K562 (cell line): ENCODE measurements around the gene SLC5A6. TPM values are rescaled to one million over a fixed set of nuclear protein-coding genes. Genes with fewer than 3 reads are reported as not detected.
A peak's percentile ranks its signal among the peaks of the same experiment; 100 is the strongest.

ENCODE experiments used
- ATAC-seq: fragments of 200-7000 bp; cut with Tn5 transposase; 3 replicates; pipeline ENCODE4 v1.9.1; 2020; ENCODE audit warnings: moderate library complexity
- BruUV-seq: library from RNA; stranded (reverse); fragments of 400-500 nt; replicated peaks from 2 replicates; lab custom pipeline; 2021; lab: Mats Ljungman, UMichigan
- CTCF ChIA-PET: fragments of 300-600 bp; formaldehyde crosslinking; extraction: SDS; loops from one replicate; lab custom pipeline; 2021; ENCODE audit warnings: low intra/inter-chr PET ratio; lab: Yijun Ruan, JAX
- POLR2A ChIA-PET: fragments of 300-600, 350-650 bp; sonication (Branson Sonifier 250); formaldehyde crosslinking; extraction: SDS; loops from one replicate; lab custom pipeline; 2021; ENCODE audit warnings: antibody characterized with exemption, inconsistent platforms; lab: Yijun Ruan, JAX
- DNase-seq, 4 experiments: peaks; one replicate each; pipeline versions ENCODE4 v3.0.0 to v3.0.0-alpha.2; 2011 to 2018; ENCODE audit warnings: low spot score in 3 of 4, mixed read lengths in 3 of 4; ENCODE audit errors: extremely low read depth in 1 of 4
- FAIRE-seq: peaks from 2 replicates; lab custom pipeline; 2011; peaks lifted over from hg19 to GRCh38; lab: Jason Lieb, UNC
- H2AFZ ChIP-seq: 2 replicates; pipeline ENCODE4 v1.6.0; 2011; ENCODE audit warnings: low read depth, low read length, control low read depth, inconsistent platforms
- H3K27ac ChIP-seq: fragments of 200-600 bp; 3 replicates; pipeline ENCODE4 v1.8.0; 2011; ENCODE audit warnings: low read depth, mild to moderate bottlenecking, control low read depth, inconsistent platforms, low read length, moderate library complexity, mixed read lengths; ENCODE audit errors: extremely low read depth
- H3K27me3 ChIP-seq, 2 experiments: fragments of 300-600 bp in 1 of 2; 2 replicates in 1 of 2; 3 replicates in 1 of 2; pipeline versions ENCODE4 v1.6.0 to v1.8.0; 2011; ENCODE audit warnings: inconsistent platforms in 2 of 2, low read length in 2 of 2, mild to moderate bottlenecking in 1 of 2, mixed read lengths in 1 of 2, moderate library complexity in 1 of 2; ENCODE audit not compliant: control insufficient read depth in 2 of 2, insufficient read depth in 2 of 2
- H3K36me3 ChIP-seq: fragments of 300-600 bp; 3 replicates; pipeline ENCODE4 v1.8.0; 2011; ENCODE audit warnings: mild to moderate bottlenecking, low read length, inconsistent platforms; ENCODE audit not compliant: control insufficient read depth, insufficient read depth
- H3K4me1 ChIP-seq, 2 experiments: fragments of 200-600 bp in 1 of 2; replicated peaks in 1 of 2; 2 replicates in 1 of 2; 3 replicates in 1 of 2; pipeline versions ENCODE4 v1.5.1 to v1.8.0; 2011; ENCODE audit warnings: inconsistent platforms in 2 of 2, low read length in 2 of 2, mild to moderate bottlenecking in 1 of 2, mixed read lengths in 1 of 2, moderate library complexity in 1 of 2; ENCODE audit not compliant: control insufficient read depth in 2 of 2, insufficient read depth in 2 of 2
- H3K4me2 ChIP-seq: 2 replicates; pipeline ENCODE4 v1.6.1; 2011; ENCODE audit warnings: low read length, control low read depth, inconsistent platforms, mixed read lengths; ENCODE audit not compliant: insufficient read depth
- H3K4me3 ChIP-seq: fragments of 200-600 bp; sonication (generic), shearing (Covaris generic); 2 replicates; pipeline ENCODE4 v1.5.1; 2016; ENCODE audit warnings: control low read depth, inconsistent platforms
- H3K79me2 ChIP-seq: fragments of 200-600 bp; 3 replicates; pipeline ENCODE4 v1.8.0; 2011; ENCODE audit warnings: low read length, inconsistent platforms; ENCODE audit not compliant: control insufficient read depth, insufficient read depth
- H3K9ac ChIP-seq, 2 experiments: 2 replicates each; pipeline versions ENCODE4 v1.6.0 to v1.6.1; 2011; ENCODE audit warnings: low read depth in 2 of 2, low read length in 2 of 2, control low read depth in 1 of 2, inconsistent platforms in 1 of 2, mild to moderate bottlenecking in 1 of 2, mixed read lengths in 1 of 2; ENCODE audit not compliant: insufficient read depth in 1 of 2
- H3K9me1 ChIP-seq: one replicate; pipeline ENCODE4 v1.6.0; 2011; ENCODE audit warnings: inconsistent platforms, mild to moderate bottlenecking, low read length, moderate library complexity; ENCODE audit not compliant: control insufficient read depth, insufficient read depth
- H3K9me3 ChIP-seq: replicated peaks from 2 replicates; pipeline ENCODE4 v1.5.1; 2011; ENCODE audit warnings: low read depth, low read length, inconsistent platforms; ENCODE audit not compliant: control insufficient read depth, insufficient read depth
- H4K20me1 ChIP-seq: replicated peaks from 2 replicates; pipeline ENCODE4 v1.6.1; 2011; ENCODE audit warnings: low read length, inconsistent platforms, mixed read lengths; ENCODE audit not compliant: control insufficient read depth, insufficient read depth
- KLF1 ChIP-seq: fragments of 450-650 bp; IDR thresholded peaks from 2 replicates; pipeline ENCODE4 v1.6.1; 2016; ENCODE audit warnings: missing genetic modification characterization, missing compliant biosample characterization
- POLR2A ChIP-seq: fragments of 450-650 bp; conservative IDR thresholded peaks from 2 replicates; pipeline ENCODE4 v1.6.1; 2016
- POLR2AphosphoS2 ChIP-seq: IDR thresholded peaks from 2 replicates; pipeline ENCODE4 v1.6.1; 2012; ENCODE audit warnings: low read length, improper control_type of control experiment
- SLC30A9 ChIP-seq: fragments of 250-450 bp; sonication (Bioruptor Pico); IDR thresholded peaks from 2 replicates; pipeline ENCODE4 v1.8.0; 2022; ENCODE audit warnings: mild to moderate bottlenecking, moderate library complexity
- WGBS: fragments of 100-300 bp; shearing (Covaris generic); methylation state at CpG from one replicate; pipeline ENCODE4 v1.1.6; 2016; ENCODE audit warnings: low coverage, mixed read lengths; ENCODE audit not compliant: insufficient coverage; ENCODE audit errors: missing lambda C conversion rate; 5-methylcytosine and 5-hydroxymethylcytosine counted together
- in situ Hi-C: fragments of 300-500 bp; cut with MboI; formaldehyde crosslinking; loops from 4 replicates; pipeline ENCODE4 v1.15.0; 2018; ENCODE audit warnings: inconsistent platforms, mixed read lengths
- intact Hi-C: fragments of 100-400 bp; cut with micrococcal nuclease; formaldehyde crosslinking; loops from 2 replicates; pipeline ENCODE4 v1.14.2; 2022
- polyA plus RNA-seq, 8 experiments: library from polyadenylated mRNA; depleted of rRNA in 4 of 8; stranded (reverse) in 5 of 8; unstranded in 3 of 8; fragments of >200 nt; fragmentation: Nextera tagmentation in 2 of 8; fragmentation: Illumina TruSeq in 1 of 8; extraction: Ambion mirVana in 2 of 8; extraction: Trizol in 1 of 8; gene quantifications; 2 replicates each; pipeline versions ENCODE4 v1.2.1 to v1.2.3, GENCODE V29; 2011 to 2014; ENCODE audit warnings: inconsistent platforms in 1 of 8, missing spikeins in 1 of 8
- total RNA-seq, 7 experiments: library from RNA; depleted of rRNA in 6 of 7; stranded (reverse); fragments of >200 nt in 6 of 7; fragmentation: Illumina TruSeq in 2 of 7; extraction: Trizol in 2 of 7; gene quantifications; 2 replicates each; pipeline versions ENCODE4 v1.2.1 to v1.2.3, GENCODE V29; 2011 to 2021; ENCODE audit warnings: low replicate concordance in 1 of 7

SLC5A6 gene
- total and polyA plus RNA-seq, 9 of the 15 experiments (the other 6 are each of a cell fraction or from before 2014, with no cell fraction given) = 32.6 to 137 (median 107) TPM

- intact Hi-C loops = no loop called here
- BruUV-seq = no TSS peak
- no peak overlapping the region for H2AFZ ChIP-seq
- H3K4me2 ChIP-seq = no peak overlapping the region
- no peak overlapping the region for H3K4me3 ChIP-seq
- no peak for DNase-seq
- no peak for ATAC-seq
- H3K27me3 ChIP-seq = no peaks in the 10 kb centered on the region
- CTCF ChIA-PET = no interaction called here
- no peaks in the 10 kb centered on the region for H3K9me3 ChIP-seq
- H3K79me2 ChIP-seq = no peaks in the 10 kb centered on the region
- WGBS = 68% methylated on average over 4 of the region's 4 CpGs
- no peak overlapping the region for H3K9ac ChIP-seq
- no peak overlapping the region for H3K27ac ChIP-seq
- peaks cover 41% of the 10 kb centered on the region for H3K36me3 ChIP-seq
- H4K20me1 ChIP-seq = 0 out of 2 replicates have a peak, but pooled peaks cover 4% of the 10 kb centered on the region
- FAIRE-seq = no peak
- H3K9me1 ChIP-seq = no peaks in the 10 kb centered on the region
- in situ Hi-C loops = no loop called here
- H3K4me1 ChIP-seq = peaks cover 4 to 12% of the 10 kb centered on the region in 2 experiments
- POLR2A ChIA-PET = interaction anchor here (0.6 kb wide), 1 partner anchor 182 kb away, joined by 3 read pairs; no protein-coding TSS in a partner anchor
- TF ChIP-seq KLF1 (tag) = no peak
Observed at GRCh38 chr2:27245626-27246025, 33.6 kb upstream of the SLC5A6 start.

- peak; percentile 26; the same call in 1 of the 2 replicates for TF ChIP-seq POLR2AphosphoS2
- 0 out of 2 replicates have a peak, but pooled peaks have one; percentile 44 for TF ChIP-seq POLR2A
- TF ChIP-seq SLC30A9 (CRISPR knock-in tag) = no peak
- H3K27ac ChIP-seq = no peak overlapping the region
- in situ Hi-C loops = no loop called here
- ATAC-seq (peak; percentile 16; the same call in 2 of the 3 replicates), FAIRE-seq (peak; percentile 32), DNase-seq (no peak)
- CTCF ChIA-PET = no interaction called here
- 74% methylated on average over 10 of the region's 10 CpGs for whole genome bisulfite sequencing
- H3K4me2 ChIP-seq = no peak overlapping the region
- intact Hi-C loops = no loop called here
- H3K9me1 ChIP-seq = no peaks in the 10 kb centered on the region
- H4K20me1 ChIP-seq = 0 out of 2 replicates have a peak, but pooled peaks cover 4% of the 10 kb centered on the region
- peaks cover 46% of the 10 kb centered on the region for H3K36me3 ChIP-seq
- no peaks in the 10 kb centered on the region for H3K9me3 ChIP-seq
- H3K9ac ChIP-seq = no peak overlapping the region
- H3K79me2 ChIP-seq = no peaks in the 10 kb centered on the region
- POLR2A ChIA-PET = interaction anchor here (0.7 kb wide), 1 partner anchor 16 kb away, joined by 3 read pairs; no protein-coding TSS in a partner anchor
- BruUV-seq = TSS peak; percentile 19
- no peaks in the 10 kb centered on the region for H3K27me3 ChIP-seq
- H2AFZ ChIP-seq = no peak overlapping the region
- no peak overlapping the region for H3K4me3 ChIP-seq
- H3K4me1 ChIP-seq = peaks cover 0 to 7% of the 10 kb centered on the region in 2 experiments; a peak in 2 of 5 replicates
Observed at GRCh38 chr2:27245116-27245515, 33.0 kb upstream of the SLC5A6 start.
